GM18873 (cell line): Measurements from ENCODE around the gene MXRA8.
"Not testable (repeated sequence)": the region's sequence is repeated elsewhere in the genome, so short reads cannot be mapped to it uniquely, and the experiment has no call there.

Experiments
- ATAC-seq: cut with Tn5 transposase; IDR thresholded peaks from one replicate; pipeline ENCODE4 v1.9.1; 2021; ENCODE audit warnings: mild to moderate bottlenecking, moderate library complexity, moderate number of reproducible peaks; ENCODE audit not compliant: unreplicated experiment, low FRiP score

The MXRA8 gene

GRCh38 chr1:1324084-1324523 is 34.3 kb downstream of the MXRA8 start:
- peak; percentile 21 for ATAC-seq

GRCh38 chr1:1322952-1323351 is 35.4 kb downstream of the MXRA8 start:
- no peak for ATAC-seq

GRCh38 chr1:1322418-1322817 is 35.9 kb downstream of the MXRA8 start:
- no peak for ATAC-seq

GRCh38 chr1:1321477-1321876 is 36.9 kb downstream of the MXRA8 start:
- no peak for ATAC-seq

GRCh38 chr1:1320666-1321448 is 37.5 kb downstream of the MXRA8 start:
- ATAC-seq = no peak

- no peak for ATAC-seq
Measured at GRCh38 chr1:1319646-1319941, 38.8 kb downstream of the MXRA8 start.

- ATAC-seq = no peak
Measured at GRCh38 chr1:1318777-1319645, 39.3 kb downstream of the MXRA8 start.

- ATAC-seq = no peak
Measured at GRCh38 chr1:1318131-1318652, 40.2 kb downstream of the MXRA8 start.

GRCh38 chr1:1317420-1317819 is 40.9 kb downstream of the MXRA8 start:
- no peak for ATAC-seq

- not testable (repeated sequence) for ATAC-seq
Measured at GRCh38 chr1:1316199-1316598, 42.2 kb downstream of the MXRA8 start.

- no peak for ATAC-seq
Measured at GRCh38 chr1:1315435-1315954, 42.9 kb downstream of the MXRA8 start.

- ATAC-seq = no peak
Measured at GRCh38 chr1:1314678-1315335, 43.5 kb downstream of the MXRA8 start.

- no peak for ATAC-seq
Measured at GRCh38 chr1:1314237-1314586, 44.1 kb downstream of the MXRA8 start.

GRCh38 chr1:1313500-1314236 is 44.7 kb downstream of the MXRA8 start:
- no peak for ATAC-seq

GRCh38 chr1:1312450-1313314 is 45.7 kb downstream of the MXRA8 start:
- ATAC-seq = no peak

GRCh38 chr1:1311107-1312104 is 46.9 kb downstream of the MXRA8 start:
- no peak for ATAC-seq

GRCh38 chr1:1310476-1311053 is 47.8 kb downstream of the MXRA8 start:
- ATAC-seq = no peak

- no peak for ATAC-seq
Measured at GRCh38 chr1:1310109-1310385, 48.3 kb downstream of the MXRA8 start.
